GM12801 (cell line): Measurements from ENCODE around the gene IGF2BP2.

Experiments
- CTCF ChIP-seq: IDR thresholded peaks from one replicate; pipeline ENCODE4 v1.5.1; 2011; ENCODE audit warnings: control low read depth; ENCODE audit not compliant: insufficient read length; ENCODE audit errors: extremely low read depth

The IGF2BP2 gene

GRCh38 chr3:185623939-185624665, 200.7 kb downstream of the IGF2BP2 start:
- no peak for TF ChIP-seq CTCF

- TF ChIP-seq CTCF, result no peak
Observed at GRCh38 chr3:185613016-185613415, 211.8 kb downstream of the IGF2BP2 start.

GRCh38 chr3:185606196-185606595, 218.6 kb downstream of the IGF2BP2 start:
- no peak for TF ChIP-seq CTCF

- TF ChIP-seq CTCF, result no peak
Observed at GRCh38 chr3:185605566-185605965, 219.3 kb downstream of the IGF2BP2 start.

- TF ChIP-seq CTCF, result no peak
Observed at GRCh38 chr3:185595526-185595925, 229.3 kb downstream of the IGF2BP2 start.

GRCh38 chr3:185594073-185594472, 230.8 kb downstream of the IGF2BP2 start:
- no peak for TF ChIP-seq CTCF
